ENCODE results near the gene KCMF1.

The KCMF1 gene

DNA sequence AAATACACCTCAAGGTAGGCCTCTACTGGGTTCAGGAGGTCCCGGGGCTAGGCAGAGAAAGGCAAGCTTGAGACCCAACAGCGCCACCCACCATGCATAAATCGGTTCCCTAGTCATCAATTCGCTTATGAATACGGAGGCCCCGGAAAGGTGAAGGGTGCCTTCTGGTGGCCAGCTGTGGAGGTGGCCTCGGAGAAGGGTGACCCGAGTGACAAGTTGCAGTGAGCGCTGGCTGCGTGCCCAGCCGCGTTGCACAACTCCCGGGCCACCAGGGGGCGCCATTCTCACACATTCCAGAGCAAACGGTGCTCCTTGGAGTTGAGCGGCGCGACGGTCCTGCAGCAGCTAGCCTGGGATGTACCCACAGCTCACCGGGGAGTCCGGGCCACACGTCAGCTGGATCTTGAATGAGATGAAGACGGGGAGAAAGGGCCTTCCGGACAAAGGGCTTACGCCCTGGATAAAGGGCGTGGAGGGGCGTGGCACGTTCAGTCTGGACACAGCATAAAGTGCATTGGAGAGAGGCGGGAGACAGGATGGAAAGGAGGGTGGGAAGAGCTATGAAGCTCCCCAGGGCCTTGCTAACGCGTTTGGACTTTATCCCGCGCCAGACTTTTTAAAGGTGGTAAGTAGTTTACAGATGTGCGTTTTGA, 45.1 kb upstream of the KCMF1 start:
- Histone ChIP-seq H3K9me3 (ENCODE audit: control insufficient read depth, low read length) (no peaks in the 10 kb centered on the region), H2BK120ac (ENCODE audit: low read depth, low read length) (no peak overlapping the region), H3K9ac (ENCODE audit: low read length) (peak overlapping the region; percentile 56), H3K4ac (ENCODE audit: low read depth in 1 of 2, low read length in 2 of 2) (no peak overlapping the region), H3K79me1 (replicated peaks; ENCODE audit: low read length, poor library complexity, severe bottlenecking) (no peaks in the 10 kb centered on the region), H3K36me3 (ENCODE audit: control insufficient read depth in 1 of 2, insufficient read depth in 2 of 2, low read depth in 1 of 2, low read length in 2 of 2) (no peaks in the 10 kb centered on the region), H3K4me1 (ENCODE audit: control insufficient read depth, insufficient read depth, low read depth, low read length) (peaks cover 10% of the 10 kb centered on the region), H4K8ac (ENCODE audit: low read length) (no peak overlapping the region), H2BK5ac (ENCODE audit: low read depth, low read length, poor library complexity, severe bottlenecking) (no peak overlapping the region), H2AK5ac (ENCODE audit: low read length, severe bottlenecking) (no peak overlapping the region), H2BK15ac (ENCODE audit: low read depth, poor library complexity, severe bottlenecking) (no peak overlapping the region), H3K4me2 (ENCODE audit: low read length, poor library complexity, severe bottlenecking) (peak overlapping the region; percentile 37), H3K27ac (ENCODE audit: low read length, poor library complexity, severe bottlenecking) (no peak overlapping the region), H2AFZ (ENCODE audit: low read depth, low read length) (peak overlapping the region; percentile 18), H3K23ac (ENCODE audit: low read length in 2 of 2) (no peak overlapping the region), H3K14ac (ENCODE audit: low read length in 2 of 2) (no peak overlapping the region), H3K18ac (ENCODE audit: low read depth in 1 of 2, low read length in 2 of 2) (peak overlapping the region in 1 of 2 experiments; percentile 66), H3K4me3 (ENCODE audit: insufficient read depth in 1 of 2, low read depth in 1 of 2, low read length in 2 of 2) (peak overlapping the region in 1 of 2 experiments; percentile 84), H3K27me3 (ENCODE audit: control insufficient read depth in 1 of 2, insufficient read depth in 1 of 2, low read length in 2 of 2) (no peaks in the 10 kb centered on the region), H4K91ac (ENCODE audit: low read length) (no peak overlapping the region), H2BK12ac (ENCODE audit: low read length in 2 of 2) (peak overlapping the region in 1 of 2 experiments; percentile 31)
- 5% methylated on average over 33 of the region's 34 CpGs for WGBS
- peak; percentile 84 for DNase-seq

DNA sequence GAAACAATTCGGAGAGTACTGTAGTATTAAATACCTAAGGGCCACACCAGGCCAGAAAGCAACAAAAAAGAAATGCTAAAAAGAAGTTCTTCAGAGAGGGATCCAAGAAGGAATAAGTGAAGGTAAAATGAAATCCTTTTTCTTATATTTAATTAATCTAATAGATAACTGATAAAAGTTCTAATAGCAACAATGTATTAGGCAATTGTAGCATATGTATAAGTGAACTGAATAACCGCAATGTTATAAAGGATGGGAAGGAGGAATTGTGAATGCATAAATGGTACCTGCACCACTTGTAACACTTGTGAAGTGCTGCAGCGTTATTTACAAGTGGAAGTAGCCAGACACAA, 43.7 kb upstream of the KCMF1 start:
- Histone ChIP-seq H4K8ac (ENCODE audit: low read length) (no peak overlapping the region), H2BK12ac (ENCODE audit: low read length in 2 of 2) (no peak overlapping the region)

DNA sequence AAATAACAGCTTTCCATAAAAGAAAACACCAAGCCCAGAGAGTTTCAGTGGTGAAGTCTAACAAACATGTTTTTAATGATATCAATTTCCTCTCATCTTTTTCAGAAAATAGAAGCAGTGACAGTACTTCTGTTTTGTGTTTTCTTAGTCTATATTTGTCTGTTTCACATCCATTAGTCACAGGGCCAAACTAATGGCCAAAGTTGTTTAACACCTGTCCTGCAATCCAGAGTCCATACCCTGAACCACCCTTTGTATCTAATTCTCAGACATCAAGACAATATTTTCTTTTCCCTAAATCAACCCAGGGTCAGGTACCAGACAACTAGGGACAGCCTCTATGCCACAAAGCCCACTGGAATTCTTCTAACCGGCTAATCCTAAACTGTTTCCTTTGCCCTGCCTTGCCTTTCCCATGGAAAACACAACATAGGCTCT, 39.6 kb upstream of the KCMF1 start:
- Histone ChIP-seq H3K27ac (ENCODE audit: low read length, poor library complexity, severe bottlenecking) (no peak overlapping the region), H3K27me3 (ENCODE audit: control insufficient read depth in 1 of 2, insufficient read depth in 1 of 2, low read length in 2 of 2) (no peaks in the 10 kb centered on the region), H2BK12ac (ENCODE audit: low read length in 2 of 2) (no peak overlapping the region), H3K4ac (ENCODE audit: low read depth in 1 of 2, low read length in 2 of 2) (no peak overlapping the region), H3K79me1 (replicated peaks; ENCODE audit: low read length, poor library complexity, severe bottlenecking) (no peaks in the 10 kb centered on the region), H3K18ac (ENCODE audit: low read depth in 1 of 2, low read length in 2 of 2) (no peak overlapping the region), H3K14ac (ENCODE audit: low read length in 2 of 2) (no peak overlapping the region), H2AK5ac (ENCODE audit: low read length, severe bottlenecking) (no peak overlapping the region), H3K36me3 (ENCODE audit: control insufficient read depth in 1 of 2, insufficient read depth in 2 of 2, low read depth in 1 of 2, low read length in 2 of 2) (no peaks in the 10 kb centered on the region), H3K9me3 (ENCODE audit: control insufficient read depth, low read length) (no peaks in the 10 kb centered on the region), H3K4me1 (ENCODE audit: control insufficient read depth, insufficient read depth, low read depth, low read length) (peaks cover 4% of the 10 kb centered on the region), H3K9ac (ENCODE audit: low read length) (no peak overlapping the region), H2BK15ac (ENCODE audit: low read depth, poor library complexity, severe bottlenecking) (no peak overlapping the region), H2BK120ac (ENCODE audit: low read depth, low read length) (no peak overlapping the region), H2BK5ac (ENCODE audit: low read depth, low read length, poor library complexity, severe bottlenecking) (no peak overlapping the region), H3K23ac (ENCODE audit: low read length in 2 of 2) (no peak overlapping the region), H3K4me3 (ENCODE audit: insufficient read depth in 1 of 2, low read depth in 1 of 2, low read length in 2 of 2) (no peak overlapping the region), H2AFZ (ENCODE audit: low read depth, low read length) (no peak overlapping the region), H3K4me2 (ENCODE audit: low read length, poor library complexity, severe bottlenecking) (no peak overlapping the region), H4K8ac (ENCODE audit: low read length) (no peak overlapping the region), H4K91ac (ENCODE audit: low read length) (no peak overlapping the region)
- no peak for DNase-seq
- 71% methylated on average over 1 of the region's 1 CpG for WGBS

More for the DNA sequence above, 43.7 kb upstream of the KCMF1 start:
- Histone ChIP-seq H3K4me2 (ENCODE audit: low read length, poor library complexity, severe bottlenecking) (no peak overlapping the region), H3K27me3 (ENCODE audit: control insufficient read depth in 1 of 2, insufficient read depth in 1 of 2, low read length in 2 of 2) (no peaks in the 10 kb centered on the region), H3K23ac (ENCODE audit: low read length in 2 of 2) (no peak overlapping the region), H3K79me1 (replicated peaks; ENCODE audit: low read length, poor library complexity, severe bottlenecking) (no peaks in the 10 kb centered on the region), H2BK5ac (ENCODE audit: low read depth, low read length, poor library complexity, severe bottlenecking) (no peak overlapping the region), H3K36me3 (ENCODE audit: control insufficient read depth in 1 of 2, insufficient read depth in 2 of 2, low read depth in 1 of 2, low read length in 2 of 2) (no peaks in the 10 kb centered on the region), H2BK120ac (ENCODE audit: low read depth, low read length) (no peak overlapping the region), H3K14ac (ENCODE audit: low read length in 2 of 2) (no peak overlapping the region), H3K4me1 (ENCODE audit: control insufficient read depth, insufficient read depth, low read depth, low read length) (peaks cover 10% of the 10 kb centered on the region), H3K4me3 (ENCODE audit: insufficient read depth in 1 of 2, low read depth in 1 of 2, low read length in 2 of 2) (peak overlapping the region in 1 of 2 experiments; percentile 84), H3K27ac (ENCODE audit: low read length, poor library complexity, severe bottlenecking) (no peak overlapping the region), H3K9me3 (ENCODE audit: control insufficient read depth, low read length) (no peaks in the 10 kb centered on the region), H3K4ac (ENCODE audit: low read depth in 1 of 2, low read length in 2 of 2) (no peak overlapping the region), H2AFZ (ENCODE audit: low read depth, low read length) (no peak overlapping the region), H2BK15ac (ENCODE audit: low read depth, poor library complexity, severe bottlenecking) (no peak overlapping the region), H3K9ac (ENCODE audit: low read length) (peak overlapping the region; percentile 56), H3K18ac (ENCODE audit: low read depth in 1 of 2, low read length in 2 of 2) (no peak overlapping the region), H2AK5ac (ENCODE audit: low read length, severe bottlenecking) (no peak overlapping the region), H4K91ac (ENCODE audit: low read length) (no peak overlapping the region)
- no peak for DNase-seq
- WGBS, result 77% methylated on average over 2 of the region's 3 CpGs

DNA sequence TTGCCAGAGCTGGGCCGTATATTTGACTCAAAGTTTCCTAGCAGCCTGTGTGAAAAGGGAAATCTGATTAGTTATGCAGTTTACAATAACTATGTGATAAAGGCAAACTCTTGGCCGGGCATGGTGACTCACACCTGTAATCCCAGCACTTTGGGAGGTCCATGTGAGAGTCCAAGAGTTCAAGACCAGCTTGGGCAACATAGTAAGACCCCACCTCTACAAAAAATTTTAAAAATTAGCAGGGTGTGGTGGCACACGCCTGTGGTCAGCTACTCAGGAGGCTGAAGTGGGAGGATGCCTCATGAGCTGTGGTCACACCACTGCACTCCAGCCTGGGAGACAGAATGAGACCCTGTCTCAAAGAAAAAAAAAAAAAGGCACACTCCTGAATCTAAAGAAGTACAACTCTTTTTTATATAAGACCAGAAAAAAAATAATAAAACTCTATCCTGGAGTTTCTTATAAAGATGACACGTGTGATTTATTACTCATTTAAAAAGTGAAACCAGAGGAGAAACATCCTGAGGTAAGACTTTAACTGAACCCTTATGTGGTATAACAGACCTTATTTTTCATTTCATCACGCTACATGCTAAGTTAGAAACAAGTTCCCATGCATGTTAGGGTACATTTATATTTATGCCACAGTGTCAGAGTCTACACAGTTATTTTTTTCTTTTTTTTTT, 32.6 kb upstream of the KCMF1 start:
- DNase-seq, result peak; percentile 27
- H3K79me1 ChIP-seq (replicated peaks; ENCODE audit: low read length, poor library complexity, severe bottlenecking), result no peaks in the 10 kb centered on the region
- no peak overlapping the region for H2BK5ac ChIP-seq (ENCODE audit: low read depth, low read length, poor library complexity, severe bottlenecking)
- H2BK120ac ChIP-seq (ENCODE audit: low read depth, low read length), result no peak overlapping the region
- no peak overlapping the region for H3K23ac ChIP-seq (ENCODE audit: low read length in 2 of 2)
- H4K91ac ChIP-seq (ENCODE audit: low read length), result no peak overlapping the region
- H3K36me3 ChIP-seq (ENCODE audit: control insufficient read depth in 1 of 2, insufficient read depth in 2 of 2, low read depth in 1 of 2, low read length in 2 of 2), result no peaks in the 10 kb centered on the region
- no peak overlapping the region for H2BK15ac ChIP-seq (ENCODE audit: low read depth, poor library complexity, severe bottlenecking)
- no peaks in the 10 kb centered on the region for H3K27me3 ChIP-seq (ENCODE audit: control insufficient read depth in 1 of 2, insufficient read depth in 1 of 2, low read length in 2 of 2)
- H2AFZ ChIP-seq (ENCODE audit: low read depth, low read length), result no peak overlapping the region
- no peak overlapping the region for H3K9ac ChIP-seq (ENCODE audit: low read length)
- H3K4me1 ChIP-seq (ENCODE audit: control insufficient read depth, insufficient read depth, low read depth, low read length), result no peaks in the 10 kb centered on the region
- no peak overlapping the region for H4K8ac ChIP-seq (ENCODE audit: low read length)
- no peak overlapping the region for H2AK5ac ChIP-seq (ENCODE audit: low read length, severe bottlenecking)
- H3K27ac ChIP-seq (ENCODE audit: low read length, poor library complexity, severe bottlenecking), result no peak overlapping the region
- H3K4me3 ChIP-seq (ENCODE audit: insufficient read depth in 1 of 2, low read depth in 1 of 2, low read length in 2 of 2), result no peak overlapping the region
- no peaks in the 10 kb centered on the region for H3K9me3 ChIP-seq (ENCODE audit: control insufficient read depth, low read length)
- H3K18ac ChIP-seq (ENCODE audit: low read depth in 1 of 2, low read length in 2 of 2), result no peak overlapping the region
- no peak overlapping the region for H2BK12ac ChIP-seq (ENCODE audit: low read length in 2 of 2)
- 67% methylated on average over 3 of the region's 5 CpGs for WGBS
- no peak overlapping the region for H3K4ac ChIP-seq (ENCODE audit: low read depth in 1 of 2, low read length in 2 of 2)
- no peak overlapping the region for H3K14ac ChIP-seq (ENCODE audit: low read length in 2 of 2)
- no peak overlapping the region for H3K4me2 ChIP-seq (ENCODE audit: low read length, poor library complexity, severe bottlenecking)

All from mesenchymal stem cell (in vitro differentiated cells and primary cell).